ENCODE measurements around the gene EEF1A1. TPM values are rescaled to one million over a fixed set of nuclear protein-coding genes. Genes with fewer than 3 reads are reported as not detected.
A peak's percentile ranks its signal among the peaks of the same experiment; 100 is the strongest.

EEF1A1 gene
- total RNA-seq, 1 experiment from 2014 or later, result 12,560 TPM

GRCh38 chr6:73523434-73524123, 2.7 kb upstream of the EEF1A1 start:
- DNase-seq (ENCODE audit: low read depth, low spot score) (peak; percentile 76), ATAC-seq (peak; percentile 48)
- Histone ChIP-seq H3K4me1 (ENCODE audit: control insufficient read depth in 1 of 2, insufficient read depth in 2 of 2, low read length in 2 of 2) (peaks cover 13 to 35% of the 10 kb centered on the region in 2 experiments; a peak in 3 of 4 replicates), H2AFZ (ENCODE audit: low read depth, low read length, poor library complexity, severe bottlenecking) (no peak overlapping the region), H3K36me3 (ENCODE audit: control insufficient read depth in 1 of 2, insufficient read depth in 2 of 2, low read length in 2 of 2) (peaks cover 8 to 22% of the 10 kb centered on the region in 2 experiments), H3K27me3 (ENCODE audit: insufficient read depth, low read length) (no peaks in the 10 kb centered on the region), H3K9me3 (ENCODE audit: control insufficient read depth in 1 of 2, insufficient read depth in 1 of 2, low read depth in 1 of 2, low read length in 2 of 2) (no peaks in the 10 kb centered on the region), H3K4me3 (replicated peaks in 1 of 2; ENCODE audit: low read depth in 1 of 2, low read length in 2 of 2) (peak overlapping the region; percentile 91 to 99), H3K79me2 (ENCODE audit: insufficient read depth, low read length) (peaks cover 43% of the 10 kb centered on the region), H3K9me2 (ENCODE audit: insufficient read depth) (no peaks in the 10 kb centered on the region), H3K4me2 (ENCODE audit: low read length) (peak overlapping the region; percentile 92), H4K20me1 (ENCODE audit: insufficient read depth) (no peaks in the 10 kb centered on the region), H3K9ac (ENCODE audit: low read length) (peak overlapping the region; percentile 100), H3K27ac (ENCODE audit: low read depth, low read length) (peak overlapping the region; percentile 97)
- no TSS peak for BruUV-seq (replicated peaks)
- ChIA-PET RAD21 (ENCODE audit: low non-redundant PET in 1 of 2, low total read pairs in 2 of 2, uncharacterized antibody in 2 of 2, unreplicated experiment in 2 of 2) (interaction anchor here in 1 of 2 experiments (1.0 kb wide), 1 partner anchor 130 kb away, joined by 4 read pairs; the partner anchor contains the start of gene SLC17A5), POLR2A (interaction anchor here (0.6 to 5.2 kb wide), 11 partner anchors 8 to 479 kb away, joined by 3 to 68 read pairs (median 9); no protein-coding TSS in a partner anchor), CTCF (no interaction called here)
- intact Hi-C loops (cut with micrococcal nuclease), result loop anchor here (5.0 kb wide), 1 partner anchor 44 kb away; no protein-coding TSS in a partner anchor
- no peak for TF ChIP-seq YY1 (IDR thresholded peaks at IDR 0.05; ENCODE audit: extremely low read depth, insufficient replicate concordance, low read depth, low read length)
- TF ChIP-seq CEBPB (IDR thresholded peaks at IDR 0.05; ENCODE audit: low read depth), result no peak
- peak; percentile 75 for TF ChIP-seq ZFX (IDR thresholded peaks at IDR 0.05)
- no peak for TF ChIP-seq ELF1 (IDR thresholded peaks at IDR 0.05; ENCODE audit: borderline replicate concordance, low read depth)
- TF ChIP-seq CBX3 (IDR thresholded peaks at IDR 0.05; ENCODE audit: low read depth), result no peak
- peak in 1 of 3 experiments; percentile 7; a peak in 1 of 6 replicates for TF ChIP-seq CTCF (IDR thresholded peaks at IDR 0.05 in 2 of 3, conservative IDR thresholded peaks at IDR 0.05 in 1 of 3; ENCODE audit: borderline replicate concordance in 1 of 3, insufficient read depth in 1 of 3, low read depth in 2 of 3, low read length in 2 of 3)
- peak; percentile 90 for TF ChIP-seq POLR2AphosphoS5 (IDR thresholded peaks at IDR 0.05; ENCODE audit: low read depth, low read length)
- TF ChIP-seq POLR2A (IDR thresholded peaks at IDR 0.05; ENCODE audit: borderline replicate concordance, extremely low read depth, insufficient read depth, insufficient read length), result peak; percentile 66
